ENCODE measurements around the gene MYO1H.

DNA sequence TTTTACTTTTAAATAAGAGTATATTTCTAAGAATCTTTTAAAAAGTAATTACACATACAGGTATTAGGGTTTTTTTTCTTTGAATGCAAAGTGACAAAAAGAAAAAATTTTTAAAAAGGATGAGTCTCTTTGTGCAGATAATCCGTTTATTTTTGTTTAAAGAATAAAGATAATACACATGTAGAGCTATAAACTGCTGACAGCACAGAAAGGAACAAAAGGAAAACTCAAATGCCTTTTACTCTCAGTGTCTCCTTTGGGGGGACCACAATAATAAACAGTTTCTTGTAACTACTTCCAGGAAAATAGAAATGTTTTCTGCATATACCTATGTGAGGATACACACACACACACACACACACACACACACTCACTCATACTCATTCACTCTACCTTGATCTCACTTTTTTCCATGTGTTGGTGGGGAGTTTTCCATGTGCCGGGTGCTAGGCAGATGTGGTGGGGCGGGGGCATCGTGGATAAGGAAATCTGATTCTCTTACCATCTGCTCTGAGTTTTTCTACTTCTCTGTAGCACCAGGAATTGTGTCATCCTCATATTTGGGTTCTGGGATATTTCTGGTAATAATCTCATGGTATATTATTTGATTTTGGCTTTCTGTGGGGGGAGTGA, 71.3 kb downstream of the MYO1H start:
- TF ChIP-seq YY1 (IDR thresholded peaks at IDR 0.05; ENCODE audit: insufficient read depth, insufficient read length) (no peak), SUZ12 (IDR thresholded peaks at IDR 0.05; ENCODE audit: extremely low read depth, insufficient read depth, insufficient read length) (no peak), ZNF274 (IDR thresholded peaks at IDR 0.05; ENCODE audit: low read depth, low read length) (no peak)

Data from NT2/D1 (cell line).